ENCODE results near the gene RECQL5. TPM values are rescaled to one million over a fixed set of nuclear protein-coding genes. Genes with fewer than 3 reads are reported as not detected.

The RECQL5 gene
- total RNA-seq, 1 experiment from 2014 or later = 46.1 TPM

DNA sequence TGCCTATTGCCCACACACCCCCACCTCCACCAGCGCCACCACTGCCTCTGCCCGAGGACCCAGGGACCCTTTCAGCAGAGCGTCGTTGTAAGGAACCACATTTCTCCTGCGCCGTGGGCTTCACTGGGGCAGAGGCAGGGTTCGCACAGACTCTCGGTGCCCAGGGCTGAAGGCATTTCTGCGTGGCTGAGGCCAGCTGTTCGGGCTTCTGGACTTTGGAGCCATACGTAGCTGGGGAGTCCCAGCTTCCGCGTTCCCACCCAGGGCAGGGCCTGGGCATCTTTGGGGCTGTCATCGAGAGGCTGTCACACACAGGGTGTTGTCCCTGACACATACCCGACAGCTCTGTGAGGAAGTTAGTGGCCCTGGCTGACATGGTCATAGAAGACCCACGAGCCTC lies 49.7 kb downstream of the RECQL5 start:
- intact Hi-C loops (cut with micrococcal nuclease; ENCODE audit: unreplicated experiment) (no loop called here), in situ Hi-C loops (cut with HindIII; ENCODE audit: low pct_unique_long_range_greater_than_20kb, low sequenced_read_pairs) (no loop called here)
- Histone ChIP-seq H3K36me3 (ENCODE audit: control insufficient read depth, insufficient read depth, low read length) (no peaks in the 10 kb centered on the region), H3K27ac (ENCODE audit: low read length) (no peak overlapping the region), H3K4me3 (ENCODE audit: low read depth in 2 of 2, low read length in 2 of 2) (no peak overlapping the region), H3K4me1 (ENCODE audit: control insufficient read depth, insufficient read depth, low read length) (no peaks in the 10 kb centered on the region), H3K9me3 (ENCODE audit: control insufficient read depth, insufficient read depth, low read depth, low read length) (no peaks in the 10 kb centered on the region), H3K27me3 (ENCODE audit: control insufficient read depth, insufficient read depth, low read length) (no peaks in the 10 kb centered on the region)
- ATAC-seq = no peak
- TF ChIP-seq, protein P1, sequence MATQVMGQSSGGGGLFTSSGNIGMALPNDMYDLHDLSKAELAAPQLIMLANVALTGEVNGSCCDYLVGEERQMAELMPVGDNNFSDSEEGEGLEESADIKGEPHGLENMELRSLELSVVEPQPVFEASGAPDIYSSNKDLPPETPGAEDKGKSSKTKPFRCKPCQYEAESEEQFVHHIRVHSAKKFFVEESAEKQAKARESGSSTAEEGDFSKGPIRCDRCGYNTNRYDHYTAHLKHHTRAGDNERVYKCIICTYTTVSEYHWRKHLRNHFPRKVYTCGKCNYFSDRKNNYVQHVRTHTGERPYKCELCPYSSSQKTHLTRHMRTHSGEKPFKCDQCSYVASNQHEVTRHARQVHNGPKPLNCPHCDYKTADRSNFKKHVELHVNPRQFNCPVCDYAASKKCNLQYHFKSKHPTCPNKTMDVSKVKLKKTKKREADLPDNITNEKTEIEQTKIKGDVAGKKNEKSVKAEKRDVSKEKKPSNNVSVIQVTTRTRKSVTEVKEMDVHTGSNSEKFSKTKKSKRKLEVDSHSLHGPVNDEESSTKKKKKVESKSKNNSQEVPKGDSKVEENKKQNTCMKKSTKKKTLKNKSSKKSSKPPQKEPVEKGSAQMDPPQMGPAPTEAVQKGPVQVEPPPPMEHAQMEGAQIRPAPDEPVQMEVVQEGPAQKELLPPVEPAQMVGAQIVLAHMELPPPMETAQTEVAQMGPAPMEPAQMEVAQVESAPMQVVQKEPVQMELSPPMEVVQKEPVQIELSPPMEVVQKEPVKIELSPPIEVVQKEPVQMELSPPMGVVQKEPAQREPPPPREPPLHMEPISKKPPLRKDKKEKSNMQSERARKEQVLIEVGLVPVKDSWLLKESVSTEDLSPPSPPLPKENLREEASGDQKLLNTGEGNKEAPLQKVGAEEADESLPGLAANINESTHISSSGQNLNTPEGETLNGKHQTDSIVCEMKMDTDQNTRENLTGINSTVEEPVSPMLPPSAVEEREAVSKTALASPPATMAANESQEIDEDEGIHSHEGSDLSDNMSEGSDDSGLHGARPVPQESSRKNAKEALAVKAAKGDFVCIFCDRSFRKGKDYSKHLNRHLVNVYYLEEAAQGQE (IDR thresholded peaks at IDR 0.05; ENCODE audit: insufficient read depth in 1 of 2, low read depth in 2 of 2, low read length in 1 of 2) = no peak
- TF ChIP-seq SIN3A (IDR thresholded peaks at IDR 0.05; ENCODE audit: borderline replicate concordance, insufficient read depth, low read depth, low read length) (no peak), TCF7L2 (IDR thresholded peaks at IDR 0.05; ENCODE audit: low read depth, low read length) (no peak), POLR2AphosphoS5 (IDR thresholded peaks at IDR 0.05; ENCODE audit: low read depth, low read length) (no peak), CTCF (IDR thresholded peaks at IDR 0.05) (no peak)
- ChIA-PET CTCF (interaction anchor here (0.6 kb wide), 3 partner anchors 92 to 130 kb away, joined by 3 to 4 read pairs (median 3); partner anchors contain the start of gene LLGL2), POLR2A (interaction anchor here (0.9 kb wide), 1 partner anchor 23 kb away, joined by 16 read pairs; no protein-coding TSS in a partner anchor)
- DNase-seq (ENCODE audit: low read depth, low spot score) = no peak
- BruUV-seq (replicated peaks) = no TSS peak

GRCh38 chr17:75616521-75617122 lies 50.3 kb downstream of the RECQL5 start:
- in situ Hi-C loops (cut with HindIII; ENCODE audit: low pct_unique_long_range_greater_than_20kb, low sequenced_read_pairs) (no loop called here), intact Hi-C loops (cut with micrococcal nuclease; ENCODE audit: unreplicated experiment) (no loop called here)
- CTCF ChIA-PET = interaction anchor here (0.6 to 1.0 kb wide), 6 partner anchors 15 to 187 kb away, joined by 3 to 4 read pairs (median 3); partner anchors contain the start of gene LLGL2
- Histone ChIP-seq H3K27me3 (ENCODE audit: control insufficient read depth, insufficient read depth, low read length) (no peaks in the 10 kb centered on the region), H3K9me3 (ENCODE audit: control insufficient read depth, insufficient read depth, low read depth, low read length) (no peaks in the 10 kb centered on the region), H3K4me3 (ENCODE audit: low read depth in 2 of 2, low read length in 2 of 2) (no peak overlapping the region), H3K4me1 (ENCODE audit: control insufficient read depth, insufficient read depth, low read length) (no peaks in the 10 kb centered on the region), H3K27ac (ENCODE audit: low read length) (no peak overlapping the region), H3K36me3 (ENCODE audit: control insufficient read depth, insufficient read depth, low read length) (no peaks in the 10 kb centered on the region)
- no peak for TF ChIP-seq TCF7L2 (IDR thresholded peaks at IDR 0.05; ENCODE audit: low read depth, low read length)
- no peak for TF ChIP-seq POLR2AphosphoS5 (IDR thresholded peaks at IDR 0.05; ENCODE audit: low read depth, low read length)
- no peak for TF ChIP-seq SIN3A (IDR thresholded peaks at IDR 0.05; ENCODE audit: borderline replicate concordance, insufficient read depth, low read depth, low read length)
- TF ChIP-seq, protein P1 (IDR thresholded peaks at IDR 0.05; ENCODE audit: insufficient read depth in 1 of 2, low read depth in 2 of 2, low read length in 1 of 2) = no peak
- TF ChIP-seq CTCF (IDR thresholded peaks at IDR 0.05) = no peak
- BruUV-seq (replicated peaks) = TSS peak; percentile 61
- ATAC-seq (no peak), DNase-seq (ENCODE audit: low read depth, low spot score) (no peak)
- POLR2A ChIA-PET = interaction anchor here (0.9 kb wide), 1 partner anchor 23 kb away, joined by 16 read pairs; no protein-coding TSS in a partner anchor
